ENCODE measurements around the gene TRMT1.

DNA sequence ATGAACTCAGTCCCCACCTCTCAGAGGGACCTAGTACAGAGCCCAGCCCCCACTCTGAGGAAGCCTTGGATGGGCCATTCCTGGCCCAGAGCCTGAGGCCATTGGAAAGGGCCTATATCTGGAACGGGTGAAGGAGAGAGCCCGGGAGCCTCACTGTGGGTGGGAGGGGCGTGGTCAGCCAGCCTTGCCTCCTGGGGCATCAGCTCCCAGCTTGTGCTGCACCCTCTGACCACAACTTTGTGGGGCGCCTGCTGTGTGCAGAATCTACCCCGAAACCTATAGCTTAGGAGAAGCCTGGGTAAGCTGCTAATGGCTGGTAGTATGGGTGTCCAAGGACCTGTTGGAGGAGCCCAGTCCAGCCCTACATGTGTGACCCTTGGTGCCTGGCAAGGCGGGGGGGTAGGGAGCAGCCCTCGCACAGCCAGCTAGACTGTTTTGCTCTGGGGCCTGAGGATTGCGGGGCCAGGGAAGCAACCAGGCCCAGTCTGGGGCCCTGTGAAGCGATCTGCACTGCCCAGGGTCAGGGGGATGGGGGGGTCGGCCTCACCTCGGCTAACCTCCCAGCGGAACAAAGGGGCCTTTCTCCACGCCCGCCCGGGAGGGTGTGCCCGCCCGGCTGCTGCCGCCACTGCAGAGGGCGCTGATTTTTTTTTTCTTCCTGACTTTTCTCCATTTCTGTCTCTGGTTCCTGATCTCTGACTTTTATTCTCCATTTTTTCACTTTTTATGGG lies 56.1 kb downstream of the TRMT1 start:
- TF ChIP-seq, protein P1, sequence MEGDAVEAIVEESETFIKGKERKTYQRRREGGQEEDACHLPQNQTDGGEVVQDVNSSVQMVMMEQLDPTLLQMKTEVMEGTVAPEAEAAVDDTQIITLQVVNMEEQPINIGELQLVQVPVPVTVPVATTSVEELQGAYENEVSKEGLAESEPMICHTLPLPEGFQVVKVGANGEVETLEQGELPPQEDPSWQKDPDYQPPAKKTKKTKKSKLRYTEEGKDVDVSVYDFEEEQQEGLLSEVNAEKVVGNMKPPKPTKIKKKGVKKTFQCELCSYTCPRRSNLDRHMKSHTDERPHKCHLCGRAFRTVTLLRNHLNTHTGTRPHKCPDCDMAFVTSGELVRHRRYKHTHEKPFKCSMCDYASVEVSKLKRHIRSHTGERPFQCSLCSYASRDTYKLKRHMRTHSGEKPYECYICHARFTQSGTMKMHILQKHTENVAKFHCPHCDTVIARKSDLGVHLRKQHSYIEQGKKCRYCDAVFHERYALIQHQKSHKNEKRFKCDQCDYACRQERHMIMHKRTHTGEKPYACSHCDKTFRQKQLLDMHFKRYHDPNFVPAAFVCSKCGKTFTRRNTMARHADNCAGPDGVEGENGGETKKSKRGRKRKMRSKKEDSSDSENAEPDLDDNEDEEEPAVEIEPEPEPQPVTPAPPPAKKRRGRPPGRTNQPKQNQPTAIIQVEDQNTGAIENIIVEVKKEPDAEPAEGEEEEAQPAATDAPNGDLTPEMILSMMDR (IDR thresholded peaks at IDR 0.05): no peak
- TF ChIP-seq EZH2 (IDR thresholded peaks at IDR 0.05; ENCODE audit: borderline replicate concordance, insufficient read depth, low read depth, low read length, poor library complexity, severe bottlenecking): no peak

Measured in B cell (primary cell).